Stimulated activated naive CD8-positive, alpha-beta T cell treated with anti-CD3 and anti-CD28 coated beads, Interleukin-15, Interleukin-2, amounts not matched to agents 100 ng/mL and 50 ng/mL, for 24 hours (primary cell): ENCODE data around the gene BUD31.
A peak's percentile ranks its signal among the peaks of the same experiment; 100 is the strongest.

Experiments used
- H3K27ac Mint-ChIP-seq: one replicate; pipeline ENCODE4 v1.8.0; 2021; ENCODE audit warnings: mild to moderate bottlenecking, mixed read lengths
- H3K27me3 Mint-ChIP-seq: one replicate; pipeline ENCODE4 v1.8.0; 2021; ENCODE audit warnings: mixed read lengths
- H3K36me3 Mint-ChIP-seq: one replicate; pipeline ENCODE4 v1.8.0; 2021; ENCODE audit warnings: low read depth, mixed read lengths
- H3K4me1 Mint-ChIP-seq: one replicate; pipeline ENCODE4 v1.8.0; 2021; ENCODE audit warnings: low read depth, mixed read lengths
- H3K4me3 Mint-ChIP-seq: one replicate; pipeline ENCODE4 v1.8.0; 2021; ENCODE audit warnings: mild to moderate bottlenecking, mixed read lengths
- H3K9me3 Mint-ChIP-seq: one replicate; pipeline ENCODE4 v1.8.0; 2021; ENCODE audit warnings: mixed read lengths

The BUD31 gene

DNA sequence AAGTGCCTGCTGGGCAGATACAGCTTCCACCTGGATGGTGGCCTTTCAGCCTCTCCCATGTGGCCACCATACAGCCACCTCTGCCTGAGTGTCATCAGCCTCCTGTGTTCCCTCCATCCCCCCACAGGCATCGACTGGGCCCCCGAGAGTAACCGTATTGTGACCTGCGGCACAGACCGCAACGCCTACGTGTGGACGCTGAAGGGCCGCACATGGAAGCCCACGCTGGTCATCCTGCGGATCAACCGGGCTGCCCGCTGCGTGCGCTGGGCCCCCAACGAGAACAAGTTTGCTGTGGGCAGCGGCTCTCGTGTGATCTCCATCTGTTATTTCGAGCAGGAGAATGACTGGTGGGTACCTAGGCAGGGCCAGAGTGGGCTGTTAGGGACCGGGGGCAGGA lies 20.9 kb upstream of the BUD31 start:
- Mint-ChIP-seq H3K4me3 (no peak overlapping the region), H3K27me3 (no peaks in the 10 kb centered on the region), H3K27ac (no peak overlapping the region), H3K4me1 (peaks cover 33% of the 10 kb centered on the region), H3K36me3 (peaks cover 36% of the 10 kb centered on the region), H3K9me3 (no peaks in the 10 kb centered on the region)

DNA sequence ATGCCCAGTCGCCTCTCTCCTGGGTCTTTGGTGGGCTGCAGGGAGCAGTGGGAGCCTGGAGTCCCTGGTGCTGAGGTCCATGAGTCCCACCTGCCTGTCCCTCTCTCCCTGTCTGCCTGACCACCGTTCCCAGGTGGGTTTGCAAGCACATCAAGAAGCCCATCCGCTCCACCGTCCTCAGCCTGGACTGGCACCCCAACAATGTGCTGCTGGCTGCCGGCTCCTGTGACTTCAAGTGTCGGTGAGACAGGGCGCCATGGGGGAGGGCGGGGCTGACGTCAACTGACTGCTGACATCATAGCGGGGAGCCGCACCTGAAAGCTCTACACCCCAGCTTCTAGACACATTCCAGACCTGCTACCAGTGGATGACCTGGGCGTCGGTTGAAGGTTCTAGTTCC lies 19.0 kb upstream of the BUD31 start:
- H3K36me3 Mint-ChIP-seq: peaks cover 43% of the 10 kb centered on the region
- H3K4me1 Mint-ChIP-seq: peaks cover 25% of the 10 kb centered on the region
- no peaks in the 10 kb centered on the region for H3K27me3 Mint-ChIP-seq
- no peaks in the 10 kb centered on the region for H3K9me3 Mint-ChIP-seq
- no peak overlapping the region for H3K27ac Mint-ChIP-seq
- no peak overlapping the region for H3K4me3 Mint-ChIP-seq

DNA sequence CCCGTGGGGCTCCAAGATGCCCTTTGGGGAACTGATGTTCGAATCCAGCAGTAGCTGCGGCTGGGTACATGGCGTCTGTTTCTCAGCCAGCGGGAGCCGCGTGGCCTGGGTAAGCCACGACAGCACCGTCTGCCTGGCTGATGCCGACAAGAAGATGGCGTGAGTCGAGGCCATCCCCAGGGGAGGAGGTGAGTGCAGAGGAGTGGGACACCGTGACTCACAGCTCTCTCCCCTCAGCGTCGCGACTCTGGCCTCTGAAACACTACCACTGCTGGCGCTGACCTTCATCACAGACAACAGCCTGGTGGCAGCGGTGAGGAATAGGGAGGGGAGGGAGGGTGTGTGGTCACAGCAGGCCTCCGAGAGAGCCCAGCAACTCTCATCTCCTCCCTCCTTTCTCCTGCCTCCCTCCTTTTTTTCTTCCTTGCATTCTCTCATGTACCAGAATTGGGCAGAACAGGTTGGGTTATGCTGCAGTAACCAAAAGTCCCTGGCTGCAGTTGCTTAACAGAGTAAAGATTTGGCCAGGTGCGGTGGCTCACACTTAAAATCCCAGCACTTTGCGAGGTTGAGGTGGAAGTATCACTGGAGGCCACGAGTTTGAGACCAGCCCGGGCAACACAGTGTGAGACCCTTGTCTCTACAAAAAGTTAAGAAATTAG lies 17.7 kb upstream of the BUD31 start:
- no peaks in the 10 kb centered on the region for H3K9me3 Mint-ChIP-seq
- H3K4me1 Mint-ChIP-seq: peaks cover 28% of the 10 kb centered on the region
- peaks cover 53% of the 10 kb centered on the region for H3K36me3 Mint-ChIP-seq
- H3K27ac Mint-ChIP-seq: no peak overlapping the region
- H3K4me3 Mint-ChIP-seq: no peak overlapping the region
- H3K27me3 Mint-ChIP-seq: no peaks in the 10 kb centered on the region

DNA sequence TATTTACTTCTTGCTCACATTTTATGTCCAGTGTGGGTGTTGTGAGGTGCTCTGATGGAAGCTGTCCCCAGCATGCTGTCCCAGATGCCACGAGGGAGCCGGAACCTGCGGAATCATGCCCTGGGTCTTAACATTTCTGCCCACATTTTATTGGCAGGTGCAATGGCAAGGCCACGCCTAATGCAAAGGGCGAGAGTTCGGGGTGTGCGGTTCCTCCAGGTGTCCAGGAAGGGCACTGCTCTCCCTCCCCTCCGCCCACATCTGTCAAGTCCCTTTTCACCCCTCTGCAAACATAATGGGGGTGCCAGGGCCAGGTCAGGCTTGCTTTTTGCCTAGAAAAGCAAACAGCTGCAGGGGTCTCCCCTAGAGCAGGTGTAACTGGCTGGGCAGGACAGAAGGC lies 16.7 kb upstream of the BUD31 start:
- Mint-ChIP-seq H3K9me3 (no peaks in the 10 kb centered on the region), H3K4me3 (no peak overlapping the region), H3K36me3 (peaks cover 53% of the 10 kb centered on the region), H3K27ac (no peak overlapping the region), H3K27me3 (no peaks in the 10 kb centered on the region), H3K4me1 (peaks cover 21% of the 10 kb centered on the region)

DNA sequence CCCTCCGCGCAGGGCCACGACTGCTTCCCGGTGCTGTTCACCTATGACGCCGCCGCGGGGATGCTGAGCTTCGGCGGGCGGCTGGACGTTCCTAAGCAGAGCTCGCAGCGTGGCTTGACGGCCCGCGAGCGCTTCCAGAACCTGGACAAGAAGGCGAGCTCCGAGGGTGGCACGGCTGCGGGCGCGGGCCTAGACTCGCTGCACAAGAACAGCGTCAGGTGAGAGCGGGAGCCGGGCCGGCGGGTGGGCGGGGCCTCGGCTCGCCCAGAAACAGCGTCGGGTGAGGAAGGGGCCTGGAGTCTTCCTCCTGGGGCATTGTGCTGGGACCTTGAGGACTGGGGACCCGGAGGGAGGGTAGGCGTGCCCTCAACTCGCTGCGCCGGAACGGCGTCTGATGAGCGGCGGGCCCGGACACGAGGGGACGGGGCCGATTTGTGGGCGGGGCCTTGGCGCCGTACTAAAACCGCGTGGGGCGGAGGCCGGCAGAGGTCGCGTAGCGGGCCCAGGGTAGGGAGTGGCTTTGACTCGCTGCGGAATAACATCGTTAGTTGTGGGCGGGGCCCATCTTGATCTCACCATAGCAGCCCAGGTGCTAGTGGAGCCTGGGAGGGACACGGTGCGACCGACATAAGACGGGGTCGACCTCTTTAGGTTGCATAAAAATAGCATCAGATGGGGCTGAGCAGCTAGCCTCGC lies 16.0 kb upstream of the BUD31 start:
- H3K36me3 Mint-ChIP-seq: peaks cover 57% of the 10 kb centered on the region
- H3K27ac Mint-ChIP-seq: peak overlapping the region; percentile 83
- peaks cover 23% of the 10 kb centered on the region for H3K4me1 Mint-ChIP-seq
- H3K27me3 Mint-ChIP-seq: no peaks in the 10 kb centered on the region
- H3K9me3 Mint-ChIP-seq: no peaks in the 10 kb centered on the region
- H3K4me3 Mint-ChIP-seq: peak overlapping the region; percentile 62

DNA sequence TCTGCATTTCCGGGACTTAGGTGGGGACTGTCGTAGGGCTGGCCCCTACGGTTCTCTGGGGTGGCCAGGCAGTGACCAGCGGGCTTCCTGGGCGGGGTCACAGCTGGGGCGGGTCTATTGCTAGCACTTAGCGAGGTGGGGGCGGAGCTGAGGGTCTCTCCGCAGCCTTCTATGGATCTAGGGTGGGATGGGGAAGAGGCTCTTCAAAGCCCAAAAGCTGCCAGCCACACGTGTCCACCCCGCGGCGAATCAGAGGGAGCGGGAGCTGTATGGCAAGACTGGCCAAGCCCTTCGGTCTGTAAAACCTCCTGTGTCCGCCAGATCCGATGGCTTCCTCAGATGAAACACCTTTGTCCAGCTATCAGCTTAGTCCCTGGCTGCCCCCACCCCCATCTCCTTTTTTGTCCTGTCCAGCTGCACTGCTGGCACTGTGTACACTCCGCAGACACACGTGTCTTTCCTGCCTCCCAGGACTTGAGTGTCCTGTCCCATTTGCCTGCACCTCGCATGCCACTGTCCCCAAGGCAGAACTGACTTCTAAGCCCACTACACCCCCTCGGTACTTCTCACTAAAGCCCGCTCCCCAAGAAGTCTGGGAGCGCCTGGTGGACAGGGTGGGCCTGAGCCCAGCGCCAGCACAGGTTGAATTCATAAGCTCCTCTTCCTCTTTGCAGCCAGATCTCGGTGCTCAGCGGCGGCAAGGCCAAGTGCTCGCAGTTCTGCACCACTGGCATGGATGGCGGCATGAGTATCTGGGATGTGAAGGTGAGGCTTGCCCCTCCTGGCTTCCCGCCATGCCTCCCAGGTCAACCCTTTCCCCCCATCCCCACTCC lies 15.2 kb upstream of the BUD31 start:
- H3K4me3 Mint-ChIP-seq: peak overlapping the region; percentile 62
- no peaks in the 10 kb centered on the region for H3K9me3 Mint-ChIP-seq
- peaks cover 25% of the 10 kb centered on the region for H3K4me1 Mint-ChIP-seq
- peaks cover 57% of the 10 kb centered on the region for H3K36me3 Mint-ChIP-seq
- H3K27me3 Mint-ChIP-seq: no peaks in the 10 kb centered on the region
- peak overlapping the region; percentile 83 for H3K27ac Mint-ChIP-seq

DNA sequence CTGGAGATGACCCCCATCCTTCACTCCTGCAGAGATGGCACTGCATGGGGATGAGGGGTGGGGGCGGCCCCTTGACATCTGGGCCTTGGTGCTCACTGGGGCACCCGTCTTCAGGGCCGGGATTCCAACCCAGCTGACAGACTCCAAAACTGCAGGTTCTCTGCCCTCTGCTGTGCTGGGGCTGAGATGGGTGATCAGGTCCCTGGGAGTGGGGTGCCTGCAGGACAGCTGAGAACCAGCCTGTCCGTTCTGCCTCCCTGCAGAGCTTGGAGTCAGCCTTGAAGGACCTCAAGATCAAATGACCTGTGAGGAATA lies 14.6 kb upstream of the BUD31 start:
- peaks cover 62% of the 10 kb centered on the region for H3K36me3 Mint-ChIP-seq
- peaks cover 25% of the 10 kb centered on the region for H3K4me1 Mint-ChIP-seq
- no peak overlapping the region for H3K27ac Mint-ChIP-seq
- H3K27me3 Mint-ChIP-seq: no peaks in the 10 kb centered on the region
- no peaks in the 10 kb centered on the region for H3K9me3 Mint-ChIP-seq
- peak overlapping the region; percentile 49 for H3K4me3 Mint-ChIP-seq

DNA sequence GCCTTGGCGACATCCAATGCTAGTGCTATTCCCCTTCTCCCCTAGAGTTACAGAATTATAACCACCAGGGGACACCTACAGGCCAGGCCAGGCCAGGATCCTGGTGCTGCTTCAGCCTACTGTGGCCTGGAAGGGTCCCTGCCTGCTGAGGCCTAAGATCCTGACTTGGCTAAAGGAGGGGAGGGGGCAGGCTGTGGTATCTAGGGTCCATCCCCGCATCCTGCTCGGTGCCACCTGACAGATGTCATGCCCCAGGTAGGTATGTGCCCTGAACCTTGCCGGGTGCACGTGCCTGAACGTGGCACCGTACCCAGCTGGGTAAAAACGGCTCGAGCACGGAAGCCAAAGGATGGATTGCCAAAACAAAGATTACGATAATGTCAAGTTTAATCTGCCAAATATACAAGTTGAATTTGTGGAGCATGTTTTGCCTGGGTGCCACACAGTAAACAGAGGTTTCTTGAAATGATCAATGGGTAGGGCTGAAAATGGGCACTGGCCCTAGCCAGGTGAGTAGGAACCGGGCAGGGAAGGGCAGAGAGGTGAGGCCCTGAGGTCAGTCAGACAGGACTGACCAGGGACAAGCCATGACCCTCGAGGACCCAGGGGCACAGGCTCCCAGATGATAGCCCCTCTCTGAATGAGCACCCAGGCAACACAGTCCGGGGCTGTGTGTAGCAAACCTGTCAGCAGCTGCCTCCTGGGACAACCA lies 13.0 kb upstream of the BUD31 start:
- Mint-ChIP-seq H3K4me1 (peaks cover 25% of the 10 kb centered on the region), H3K9me3 (no peaks in the 10 kb centered on the region), H3K27ac (no peak overlapping the region), H3K4me3 (no peak overlapping the region), H3K27me3 (no peaks in the 10 kb centered on the region), H3K36me3 (peaks cover 68% of the 10 kb centered on the region)

DNA sequence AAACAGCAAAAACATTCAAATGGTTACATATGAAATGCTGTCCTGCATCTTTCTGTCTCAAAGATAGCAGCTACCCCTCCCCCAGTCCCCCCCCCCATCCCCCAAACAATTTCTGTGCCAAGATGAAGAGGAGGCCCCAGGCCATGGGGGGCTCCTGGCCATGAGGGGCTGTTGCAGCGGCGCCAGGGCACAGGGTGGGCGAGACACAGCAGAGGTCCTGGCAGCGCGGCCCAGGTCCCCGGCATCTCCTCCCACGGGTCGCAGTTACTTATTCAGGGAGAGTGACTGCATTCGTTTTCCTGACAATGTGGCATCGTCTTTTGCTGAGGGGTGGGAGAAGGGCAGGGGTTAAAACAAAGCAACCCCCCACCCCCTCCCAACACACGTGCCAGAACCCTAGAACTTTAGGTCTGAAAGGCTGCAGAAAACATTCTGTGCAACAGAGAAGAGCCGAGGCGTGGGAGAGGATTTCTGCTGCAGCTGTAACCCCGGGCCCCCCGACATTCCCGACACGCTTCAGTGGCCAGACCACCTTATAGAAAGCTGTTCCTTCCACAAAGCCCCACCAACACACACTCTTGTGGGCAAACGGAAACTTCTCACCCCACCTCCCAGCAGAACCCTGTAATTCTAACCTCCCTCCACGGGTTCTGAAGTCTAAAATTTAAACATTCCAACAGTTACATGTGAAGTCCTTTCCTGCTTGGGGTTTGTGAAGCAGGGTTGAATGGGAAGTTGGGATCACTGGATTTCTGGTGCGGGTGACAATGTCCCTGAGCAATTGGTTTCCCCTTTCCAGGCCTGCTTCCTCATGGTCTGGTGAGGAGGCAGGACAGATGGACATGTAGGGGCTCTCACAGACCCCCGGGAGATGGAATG lies 12.1 kb upstream of the BUD31 start:
- peaks cover 70% of the 10 kb centered on the region for H3K36me3 Mint-ChIP-seq

DNA sequence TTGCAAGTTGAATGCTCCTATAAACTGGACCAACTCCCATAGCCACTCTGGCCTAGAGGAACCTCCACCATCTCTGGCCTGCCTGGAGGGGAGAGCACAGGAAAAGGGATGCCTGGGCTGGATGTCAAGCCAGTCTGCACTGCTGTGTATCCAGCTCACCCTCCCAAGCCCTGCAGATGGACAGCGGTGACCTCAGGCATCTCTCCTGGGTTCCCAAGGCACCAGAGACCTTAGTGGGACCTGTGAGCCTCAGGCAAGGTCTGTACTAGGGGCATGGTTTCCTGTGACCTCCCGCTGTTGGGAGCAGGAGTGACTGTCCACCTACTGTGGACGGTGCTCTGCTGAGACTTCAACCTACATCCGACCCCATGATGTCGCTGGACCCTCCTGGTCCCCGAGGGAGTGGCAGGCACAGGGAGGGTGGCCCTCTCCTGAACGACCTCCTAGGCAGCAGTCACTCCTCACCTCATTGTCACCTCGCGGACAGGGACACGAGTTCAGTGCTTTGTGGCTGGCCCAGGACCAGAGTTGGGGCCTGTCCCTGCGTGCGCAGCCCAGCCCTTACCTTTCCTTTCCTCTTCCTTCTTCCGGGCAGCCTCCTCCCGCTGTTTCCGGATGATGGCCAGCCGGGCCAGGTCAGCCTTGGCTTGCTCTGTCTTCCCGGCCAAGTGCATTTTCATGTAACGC lies 11.3 kb upstream of the BUD31 start:
- H3K4me3 Mint-ChIP-seq: peak overlapping the region; percentile 25
- H3K27me3 Mint-ChIP-seq: no peaks in the 10 kb centered on the region
- H3K27ac Mint-ChIP-seq: peak overlapping the region; percentile 81
- peaks cover 71% of the 10 kb centered on the region for H3K36me3 Mint-ChIP-seq
- H3K9me3 Mint-ChIP-seq: no peaks in the 10 kb centered on the region
- peaks cover 23% of the 10 kb centered on the region for H3K4me1 Mint-ChIP-seq

More for the DNA sequence above, 12.1 kb upstream of the BUD31 start:
- no peaks in the 10 kb centered on the region for H3K9me3 Mint-ChIP-seq
- peak overlapping the region; percentile 29 for H3K27ac Mint-ChIP-seq
- H3K27me3 Mint-ChIP-seq: no peaks in the 10 kb centered on the region
- no peak overlapping the region for H3K4me3 Mint-ChIP-seq
- H3K4me1 Mint-ChIP-seq: peaks cover 28% of the 10 kb centered on the region

DNA sequence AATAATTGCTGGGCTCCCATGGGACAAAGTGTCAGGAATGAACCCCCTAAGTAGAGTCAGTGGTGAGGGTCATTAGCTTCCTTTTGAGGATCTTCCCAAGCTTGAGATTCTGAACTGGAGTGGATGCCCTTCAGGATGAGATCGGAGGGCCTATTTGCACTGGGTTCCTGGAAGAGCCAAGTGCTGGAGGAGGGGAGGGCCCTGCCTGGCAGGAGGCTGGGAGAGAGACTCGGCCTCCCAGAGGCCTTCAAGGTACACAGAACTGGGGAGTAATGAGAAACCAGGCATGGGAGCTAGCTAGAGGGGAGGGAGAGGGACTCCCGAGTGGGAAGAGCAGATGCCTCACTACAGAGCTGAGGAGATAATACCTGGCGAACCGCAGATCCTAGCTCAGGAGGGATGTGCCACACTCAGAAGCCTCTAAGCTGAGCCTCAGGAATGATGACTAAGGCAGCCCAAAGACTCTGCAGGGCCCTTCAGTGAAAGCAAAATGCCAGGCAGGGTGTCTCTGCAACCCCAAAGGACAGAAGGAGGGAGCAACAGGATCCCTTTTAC lies 9.8 kb upstream of the BUD31 start:
- Mint-ChIP-seq H3K36me3 (peaks cover 74% of the 10 kb centered on the region), H3K4me1 (peaks cover 15% of the 10 kb centered on the region), H3K9me3 (no peaks in the 10 kb centered on the region), H3K4me3 (no peak overlapping the region), H3K27ac (peak overlapping the region; percentile 81), H3K27me3 (no peaks in the 10 kb centered on the region)

DNA sequence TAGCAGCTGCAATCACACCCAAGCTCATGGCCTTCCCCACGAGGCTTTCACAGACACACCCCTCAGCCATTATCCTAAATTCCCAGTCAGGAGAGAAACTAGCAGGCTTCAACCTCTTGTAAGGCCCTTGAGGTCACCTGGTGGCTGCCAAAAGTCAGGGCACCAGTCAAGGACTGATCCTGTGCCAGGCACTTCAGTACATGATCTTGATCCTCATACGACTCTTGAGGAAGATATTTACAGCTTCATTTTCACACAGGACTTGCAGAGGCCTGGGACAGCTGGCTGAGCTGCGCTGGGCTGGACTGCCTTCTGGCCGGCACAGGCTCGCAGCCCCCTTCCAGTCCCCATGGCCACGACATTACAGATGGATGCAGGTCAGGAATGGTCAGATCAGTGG lies 9.2 kb upstream of the BUD31 start:
- H3K9me3 Mint-ChIP-seq: no peaks in the 10 kb centered on the region
- H3K36me3 Mint-ChIP-seq: peaks cover 74% of the 10 kb centered on the region
- peak overlapping the region; percentile 57 for H3K27ac Mint-ChIP-seq
- H3K4me1 Mint-ChIP-seq: peaks cover 19% of the 10 kb centered on the region
- H3K4me3 Mint-ChIP-seq: no peak overlapping the region
- H3K27me3 Mint-ChIP-seq: no peaks in the 10 kb centered on the region

DNA sequence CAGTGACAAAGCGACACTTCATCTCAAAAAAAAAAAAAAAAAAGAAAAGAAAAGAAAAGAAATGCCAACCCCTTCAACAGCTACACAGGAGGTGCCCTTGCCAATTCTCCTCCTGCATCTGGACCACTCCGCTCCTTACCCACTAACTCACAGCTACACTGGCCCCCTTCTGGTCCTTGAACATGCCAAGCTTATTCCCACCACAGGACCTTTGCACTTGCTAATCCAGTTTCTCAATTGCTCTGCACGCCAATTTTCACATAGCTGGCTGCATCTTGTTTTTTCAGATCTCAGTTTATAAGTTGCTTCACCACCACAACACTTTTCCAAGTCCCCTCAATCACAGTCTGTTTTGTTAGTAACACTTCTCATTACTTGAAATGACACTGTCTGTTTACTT lies 5.9 kb upstream of the BUD31 start:
- peaks cover 34% of the 10 kb centered on the region for H3K4me1 Mint-ChIP-seq
- H3K4me3 Mint-ChIP-seq: no peak overlapping the region
- no peaks in the 10 kb centered on the region for H3K9me3 Mint-ChIP-seq
- H3K27ac Mint-ChIP-seq: no peak overlapping the region
- no peaks in the 10 kb centered on the region for H3K27me3 Mint-ChIP-seq
- H3K36me3 Mint-ChIP-seq: peaks cover 56% of the 10 kb centered on the region
